ENCODE data around the gene RRAGC. TPM values are rescaled to one million over a fixed set of nuclear protein-coding genes. Genes with fewer than 3 reads are reported as not detected.
A peak's percentile ranks its signal among the peaks of the same experiment; 100 is the strongest.

The RRAGC gene
- total and polyA plus RNA-seq, 9 of the 15 experiments (the other 6 are each of a cell fraction or from before 2014, with no cell fraction given), result 3.9 to 16.9 (median 10.9) TPM

DNA sequence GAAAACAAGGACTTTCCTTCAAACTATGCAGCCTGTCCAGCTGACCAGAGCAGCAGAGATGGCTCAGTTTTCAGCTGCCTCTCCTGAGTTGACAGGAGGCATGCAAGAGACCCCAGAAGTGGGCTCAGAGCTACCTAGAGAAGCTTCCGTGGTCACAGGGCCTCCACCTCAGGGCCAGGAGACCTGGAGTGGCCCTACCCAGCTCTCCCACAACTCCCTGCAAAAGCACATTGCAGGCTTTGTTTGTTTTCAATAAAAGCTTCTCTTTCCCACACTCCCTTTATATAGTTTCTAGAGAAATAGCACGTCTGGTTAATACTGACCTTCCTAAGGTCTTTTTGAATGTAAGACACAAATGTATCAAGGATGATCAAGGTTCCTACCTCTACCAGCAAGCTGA is 40.1 kb downstream of the RRAGC start:
- CTCF ChIA-PET (ENCODE audit: low intra/inter-chr PET ratio), result interaction anchor here (2.1 kb wide), 1 partner anchor 211 kb away, joined by 9 read pairs; no protein-coding TSS in a partner anchor
- BruUV-seq (replicated peaks), result no TSS peak
- no peaks in the 10 kb centered on the region for H4K20me1 ChIP-seq (replicated peaks; ENCODE audit: control insufficient read depth, insufficient read depth, low read length)
- intact Hi-C loops (cut with micrococcal nuclease) (loop anchor here (5.0 to 10.0 kb wide), 2 partner anchors 75 to 97 kb away; no protein-coding TSS in a partner anchor), in situ Hi-C loops (cut with MboI) (loop anchor here (5.0 kb wide), 1 partner anchor 207 kb away; no protein-coding TSS in a partner anchor)
- POLR2A ChIA-PET, result interaction anchor here (0.6 to 0.8 kb wide), 3 partner anchors 13 to 195 kb away, joined by 3 read pairs; no protein-coding TSS in a partner anchor
- no peak overlapping the region for H3K27ac ChIP-seq (ENCODE audit: extremely low read depth, low read depth, low read length)
- ATAC-seq, result no peak
- no peaks in the 10 kb centered on the region for H3K36me3 ChIP-seq (ENCODE audit: control insufficient read depth, insufficient read depth, low read length)
- no peak for FAIRE-seq
- no peak overlapping the region for H3K4me2 ChIP-seq (ENCODE audit: insufficient read depth, low read length)
- peaks cover 14% of the 10 kb centered on the region for H3K9me3 ChIP-seq (replicated peaks; ENCODE audit: control insufficient read depth, insufficient read depth, low read depth, low read length)
- H2AFZ ChIP-seq (ENCODE audit: low read depth, low read length), result no peak overlapping the region
- H3K79me2 ChIP-seq (ENCODE audit: control insufficient read depth, insufficient read depth, low read length), result no peaks in the 10 kb centered on the region
- WGBS (ENCODE audit: insufficient coverage, low coverage, missing lambda C conversion rate), result 71% methylated on average over 2 of the region's 2 CpGs
- DNase-seq (ENCODE audit: extremely low read depth in 1 of 4, low spot score in 3 of 4), result no peak
- H3K27me3 ChIP-seq (ENCODE audit: control insufficient read depth in 2 of 2, insufficient read depth in 2 of 2, low read length in 2 of 2), result no peaks in the 10 kb centered on the region; a peak in 1 of 5 replicates
- peak overlapping the region in 1 of 2 experiments; percentile 41; a peak in 1 of 4 replicates for H3K9ac ChIP-seq (ENCODE audit: insufficient read depth in 1 of 2, low read depth in 2 of 2, low read length in 2 of 2)
- H3K4me3 ChIP-seq, result no peak overlapping the region
- TF ChIP-seq ZNF586 (CRISPR knock-in tag; conservative IDR thresholded peaks at IDR 0.05), result no peak
- no peak for TF ChIP-seq ZNF253 (CRISPR knock-in tag; conservative IDR thresholded peaks at IDR 0.05)
- TF ChIP-seq ATF7 (IDR thresholded peaks at IDR 0.05), result no peak
- no peak for TF ChIP-seq FUS (optimal IDR thresholded peaks at IDR 0.05; ENCODE audit: low read depth, low read length)
- no peak for TF ChIP-seq TAF15 (IDR thresholded peaks at IDR 0.05; ENCODE audit: low read depth, low read length)
- TF ChIP-seq SMARCA4 (IDR thresholded peaks at IDR 0.05), result no peak
- no peak for TF ChIP-seq POLR2AphosphoS5 (IDR thresholded peaks at IDR 0.05; ENCODE audit: control insufficient read depth, insufficient read depth, low read depth, low read length)
- TF ChIP-seq POLR2AphosphoS2 (IDR thresholded peaks at IDR 0.05; ENCODE audit: low read length), result no peak
- no peak for TF ChIP-seq GTF2F1 (IDR thresholded peaks at IDR 0.05; ENCODE audit: low read depth, low read length)
- TF ChIP-seq, protein P1, sequence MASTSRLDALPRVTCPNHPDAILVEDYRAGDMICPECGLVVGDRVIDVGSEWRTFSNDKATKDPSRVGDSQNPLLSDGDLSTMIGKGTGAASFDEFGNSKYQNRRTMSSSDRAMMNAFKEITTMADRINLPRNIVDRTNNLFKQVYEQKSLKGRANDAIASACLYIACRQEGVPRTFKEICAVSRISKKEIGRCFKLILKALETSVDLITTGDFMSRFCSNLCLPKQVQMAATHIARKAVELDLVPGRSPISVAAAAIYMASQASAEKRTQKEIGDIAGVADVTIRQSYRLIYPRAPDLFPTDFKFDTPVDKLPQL (IDR thresholded peaks at IDR 0.05; ENCODE audit: extremely low read depth, insufficient read length), result no peak
- TF ChIP-seq SRSF7 (optimal IDR thresholded peaks at IDR 0.05; ENCODE audit: low read depth, low read length), result no peak
- TF ChIP-seq, protein P2, sequence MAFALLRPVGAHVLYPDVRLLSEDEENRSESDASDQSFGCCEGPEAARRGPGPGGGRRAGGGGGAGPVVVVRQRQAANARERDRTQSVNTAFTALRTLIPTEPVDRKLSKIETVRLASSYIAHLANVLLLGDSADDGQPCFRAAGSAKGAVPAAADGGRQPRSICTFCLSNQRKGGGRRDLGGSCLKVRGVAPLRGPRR (CRISPR knock-in tag; IDR thresholded peaks at IDR 0.05), result no peak
- no peak for TF ChIP-seq ZNF224 (CRISPR knock-in tag; IDR thresholded peaks at IDR 0.05)
- TF ChIP-seq, protein P3, sequence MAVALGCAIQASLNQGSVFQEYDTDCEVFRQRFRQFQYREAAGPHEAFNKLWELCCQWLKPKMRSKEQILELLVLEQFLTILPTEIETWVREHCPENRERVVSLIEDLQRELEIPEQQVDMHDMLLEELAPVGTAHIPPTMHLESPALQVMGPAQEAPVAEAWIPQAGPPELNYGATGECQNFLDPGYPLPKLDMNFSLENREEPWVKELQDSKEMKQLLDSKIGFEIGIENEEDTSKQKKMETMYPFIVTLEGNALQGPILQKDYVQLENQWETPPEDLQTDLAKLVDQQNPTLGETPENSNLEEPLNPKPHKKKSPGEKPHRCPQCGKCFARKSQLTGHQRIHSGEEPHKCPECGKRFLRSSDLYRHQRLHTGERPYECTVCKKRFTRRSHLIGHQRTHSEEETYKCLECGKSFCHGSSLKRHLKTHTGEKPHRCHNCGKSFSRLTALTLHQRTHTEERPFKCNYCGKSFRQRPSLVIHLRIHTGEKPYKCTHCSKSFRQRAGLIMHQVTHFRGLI (CRISPR knock-in tag; IDR thresholded peaks at IDR 0.05), result no peak
- TF ChIP-seq, protein P4, sequence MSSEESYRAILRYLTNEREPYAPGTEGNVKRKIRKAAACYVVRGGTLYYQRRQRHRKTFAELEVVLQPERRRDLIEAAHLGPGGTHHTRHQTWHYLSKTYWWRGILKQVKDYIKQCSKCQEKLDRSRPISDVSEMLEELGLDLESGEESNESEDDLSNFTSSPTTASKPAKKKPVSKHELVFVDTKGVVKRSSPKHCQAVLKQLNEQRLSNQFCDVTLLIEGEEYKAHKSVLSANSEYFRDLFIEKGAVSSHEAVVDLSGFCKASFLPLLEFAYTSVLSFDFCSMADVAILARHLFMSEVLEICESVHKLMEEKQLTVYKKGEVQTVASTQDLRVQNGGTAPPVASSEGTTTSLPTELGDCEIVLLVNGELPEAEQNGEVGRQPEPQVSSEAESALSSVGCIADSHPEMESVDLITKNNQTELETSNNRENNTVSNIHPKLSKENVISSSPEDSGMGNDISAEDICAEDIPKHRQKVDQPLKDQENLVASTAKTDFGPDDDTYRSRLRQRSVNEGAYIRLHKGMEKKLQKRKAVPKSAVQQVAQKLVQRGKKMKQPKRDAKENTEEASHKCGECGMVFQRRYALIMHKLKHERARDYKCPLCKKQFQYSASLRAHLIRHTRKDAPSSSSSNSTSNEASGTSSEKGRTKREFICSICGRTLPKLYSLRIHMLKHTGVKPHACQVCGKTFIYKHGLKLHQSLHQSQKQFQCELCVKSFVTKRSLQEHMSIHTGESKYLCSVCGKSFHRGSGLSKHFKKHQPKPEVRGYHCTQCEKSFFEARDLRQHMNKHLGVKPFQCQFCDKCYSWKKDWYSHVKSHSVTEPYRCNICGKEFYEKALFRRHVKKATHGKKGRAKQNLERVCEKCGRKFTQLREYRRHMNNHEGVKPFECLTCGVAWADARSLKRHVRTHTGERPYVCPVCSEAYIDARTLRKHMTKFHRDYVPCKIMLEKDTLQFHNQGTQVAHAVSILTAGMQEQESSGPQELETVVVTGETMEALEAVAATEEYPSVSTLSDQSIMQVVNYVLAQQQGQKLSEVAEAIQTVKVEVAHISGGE (CRISPR knock-in tag; IDR thresholded peaks at IDR 0.05), result no peak
- no peak for TF ChIP-seq DACH1 (IDR thresholded peaks at IDR 0.05; ENCODE audit: partially characterized antibody)
- TF ChIP-seq XRCC5 (IDR thresholded peaks at IDR 0.05; ENCODE audit: low read depth, low read length), result no peak
- TF ChIP-seq MTA3 (IDR thresholded peaks at IDR 0.05; ENCODE audit: borderline replicate concordance), result no peak
- no peaks in the 10 kb centered on the region for H3K9me1 ChIP-seq (ENCODE audit: control insufficient read depth, insufficient read depth, low read length)
- peaks cover 27 to 30% of the 10 kb centered on the region in 2 experiments for H3K4me1 ChIP-seq (replicated peaks in 1 of 2; ENCODE audit: control insufficient read depth in 2 of 2, insufficient read depth in 2 of 2, low read length in 2 of 2)
